Panc1 (cell line): Measurements from ENCODE around the gene SYNRG. TPM values are rescaled to one million over a fixed set of nuclear protein-coding genes. Genes with fewer than 3 reads are reported as not detected.
"Not testable (repeated sequence)": the region's sequence is repeated elsewhere in the genome, so short reads cannot be mapped to it uniquely, and the experiment has no call there.

Experiments
- ATAC-seq: fragments of 200-7000 bp; cut with Tn5 transposase; 2 replicates; pipeline ENCODE4 v1.9.1; 2020; ENCODE audit warnings: mild to moderate bottlenecking, moderate library complexity
- BruUV-seq: library from RNA; stranded (reverse); fragments of 400-500 nt; replicated peaks from 2 replicates; lab custom pipeline; 2021; lab: Mats Ljungman, UMichigan
- CTCF ChIA-PET: fragments of 300-600 bp; sonication (Branson Sonifier 250); formaldehyde crosslinking; loops from one replicate; lab custom pipeline; 2022; ENCODE audit warnings: antibody characterized with exemption; lab: Charles Lee
- POLR2A ChIA-PET: fragments of 300-600 bp; sonication (Branson Sonifier 250); formaldehyde crosslinking; loops from one replicate; lab custom pipeline; 2022; ENCODE audit warnings: antibody characterized with exemption; lab: Charles Lee
- DNase-seq: peaks from one replicate; pipeline ENCODE4 v3.0.0-alpha.2; 2010; ENCODE audit warnings: low read depth, low spot score
- H3K27ac ChIP-seq: 2 replicates; pipeline ENCODE4 v1.5.1; 2011; ENCODE audit warnings: mild to moderate bottlenecking, low read length, inconsistent platforms
- H3K27me3 ChIP-seq: fragments of 200-500 bp; sonication (Bioruptor generic); 2 replicates; pipeline ENCODE4 v1.6.0; 2014; ENCODE audit warnings: low read length, inconsistent platforms; ENCODE audit not compliant: control insufficient read depth, insufficient read depth
- H3K36me3 ChIP-seq: fragments of 200-500 bp; sonication (Bioruptor generic); 2 replicates; pipeline ENCODE4 v1.5.1; 2014; ENCODE audit warnings: inconsistent platforms, mild to moderate bottlenecking, low read length, moderate library complexity; ENCODE audit not compliant: control insufficient read depth, insufficient read depth
- H3K4me1 ChIP-seq: 2 replicates; pipeline ENCODE4 v1.5.1; 2011; ENCODE audit warnings: inconsistent platforms, mild to moderate bottlenecking, low read length, moderate library complexity; ENCODE audit not compliant: control insufficient read depth, insufficient read depth
- H3K4me3 ChIP-seq, 2 experiments: 2 replicates each; pipeline ENCODE4 v1.5.1; 2011 to 2012; ENCODE audit warnings: low read depth in 2 of 2, low read length in 2 of 2, mild to moderate bottlenecking in 2 of 2, inconsistent platforms in 1 of 2, moderate library complexity in 1 of 2
- H3K9me3 ChIP-seq: fragments of 200-500 bp; sonication (Bioruptor generic); 2 replicates; pipeline ENCODE4 v1.5.1; 2014; ENCODE audit warnings: low read depth, mild to moderate bottlenecking, inconsistent platforms, low read length, moderate library complexity; ENCODE audit not compliant: control insufficient read depth, insufficient read depth
- CTCF ChIP-seq: fragments of 450-650 bp; IDR thresholded peaks from 2 replicates; pipeline ENCODE4 v1.5.1; 2017; ENCODE audit warnings: mild to moderate bottlenecking
- POLR2AphosphoS5 ChIP-seq: IDR thresholded peaks from 2 replicates; pipeline ENCODE4 v1.6.1; 2012; ENCODE audit warnings: mild to moderate bottlenecking, low read depth, low read length, moderate library complexity
- SIN3A ChIP-seq: IDR thresholded peaks from 2 replicates; pipeline ENCODE4 v1.6.1; 2012; ENCODE audit warnings: low read depth, mild to moderate bottlenecking, low read length, moderate library complexity, borderline replicate concordance; ENCODE audit not compliant: insufficient read depth
- TCF7L2 ChIP-seq: IDR thresholded peaks from 2 replicates; pipeline ENCODE4 v1.6.1; 2011; ENCODE audit warnings: mild to moderate bottlenecking, low read depth, low read length, inconsistent platforms
- in situ Hi-C: cut with HindIII; loops from 2 replicates; pipeline ENCODE4 v1.10.0; 2016; ENCODE audit warnings: low sequenced_read_pairs, low pct_unique_long_range_greater_than_20kb
- intact Hi-C: fragments of 100-400 bp; cut with micrococcal nuclease; formaldehyde crosslinking; loops from one replicate; pipeline ENCODE4 v1.10.0; 2022; ENCODE audit not compliant: unreplicated experiment
- total RNA-seq: library from RNA; stranded (reverse); gene quantifications from one replicate; pipeline ENCODE4 v1.2.1, GENCODE V29; 2021; ENCODE audit not compliant: unreplicated experiment
- TF ChIP-seq, protein P1 (sequence below), 2 experiments: IDR thresholded peaks; 2 replicates each; pipeline ENCODE4 v1.6.1; 2011 to 2012; ENCODE audit warnings: low read depth in 2 of 2, control low read depth in 1 of 2, low read length in 1 of 2, mild to moderate bottlenecking in 1 of 2, moderate library complexity in 1 of 2; ENCODE audit not compliant: insufficient read depth in 1 of 2

The SYNRG gene
- total RNA-seq, 1 experiment from 2014 or later, result 30.8 TPM

DNA sequence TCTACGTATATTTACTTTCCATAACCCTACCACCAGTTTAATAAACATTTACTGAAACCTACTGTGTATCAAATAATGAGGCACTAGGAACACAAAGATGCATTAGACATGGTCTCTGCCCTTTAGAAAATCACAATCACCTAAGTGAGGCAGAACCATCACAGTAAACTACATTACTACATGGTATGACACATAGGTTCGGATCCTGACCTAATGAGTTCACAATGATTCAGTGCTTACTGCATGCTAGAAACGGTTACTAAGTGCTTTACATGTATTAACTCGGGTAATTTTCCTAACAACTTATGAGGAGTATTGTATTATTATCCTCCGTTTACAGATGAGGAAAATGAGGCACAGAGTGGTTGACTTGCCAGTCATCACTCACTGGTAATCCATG is 5.2 kb upstream of the SYNRG start:
- Histone ChIP-seq H3K9me3 (no peaks in the 10 kb centered on the region), H3K4me1 (no peaks in the 10 kb centered on the region; the same call in 1 of the 2 replicates), H3K36me3 (peaks cover 2% of the 10 kb centered on the region; the same call in 1 of the 2 replicates), H3K27me3 (no peaks in the 10 kb centered on the region), H3K4me3 (no peak overlapping the region), H3K27ac (no peak overlapping the region)
- DNase-seq, result no peak
- no peak for ATAC-seq
- no TSS peak for BruUV-seq
- in situ Hi-C loops (no loop called here), intact Hi-C loops (no loop called here)
- ChIA-PET POLR2A (no interaction called here), CTCF (no interaction called here)
- TF ChIP-seq POLR2AphosphoS5 (no peak), SIN3A (no peak), TCF7L2 (no peak), CTCF (no peak)
- TF ChIP-seq, protein P1, sequence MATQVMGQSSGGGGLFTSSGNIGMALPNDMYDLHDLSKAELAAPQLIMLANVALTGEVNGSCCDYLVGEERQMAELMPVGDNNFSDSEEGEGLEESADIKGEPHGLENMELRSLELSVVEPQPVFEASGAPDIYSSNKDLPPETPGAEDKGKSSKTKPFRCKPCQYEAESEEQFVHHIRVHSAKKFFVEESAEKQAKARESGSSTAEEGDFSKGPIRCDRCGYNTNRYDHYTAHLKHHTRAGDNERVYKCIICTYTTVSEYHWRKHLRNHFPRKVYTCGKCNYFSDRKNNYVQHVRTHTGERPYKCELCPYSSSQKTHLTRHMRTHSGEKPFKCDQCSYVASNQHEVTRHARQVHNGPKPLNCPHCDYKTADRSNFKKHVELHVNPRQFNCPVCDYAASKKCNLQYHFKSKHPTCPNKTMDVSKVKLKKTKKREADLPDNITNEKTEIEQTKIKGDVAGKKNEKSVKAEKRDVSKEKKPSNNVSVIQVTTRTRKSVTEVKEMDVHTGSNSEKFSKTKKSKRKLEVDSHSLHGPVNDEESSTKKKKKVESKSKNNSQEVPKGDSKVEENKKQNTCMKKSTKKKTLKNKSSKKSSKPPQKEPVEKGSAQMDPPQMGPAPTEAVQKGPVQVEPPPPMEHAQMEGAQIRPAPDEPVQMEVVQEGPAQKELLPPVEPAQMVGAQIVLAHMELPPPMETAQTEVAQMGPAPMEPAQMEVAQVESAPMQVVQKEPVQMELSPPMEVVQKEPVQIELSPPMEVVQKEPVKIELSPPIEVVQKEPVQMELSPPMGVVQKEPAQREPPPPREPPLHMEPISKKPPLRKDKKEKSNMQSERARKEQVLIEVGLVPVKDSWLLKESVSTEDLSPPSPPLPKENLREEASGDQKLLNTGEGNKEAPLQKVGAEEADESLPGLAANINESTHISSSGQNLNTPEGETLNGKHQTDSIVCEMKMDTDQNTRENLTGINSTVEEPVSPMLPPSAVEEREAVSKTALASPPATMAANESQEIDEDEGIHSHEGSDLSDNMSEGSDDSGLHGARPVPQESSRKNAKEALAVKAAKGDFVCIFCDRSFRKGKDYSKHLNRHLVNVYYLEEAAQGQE (IDR thresholded peaks at IDR 0.05; ENCODE audit: insufficient read depth in 1 of 2, low read depth in 2 of 2, low read length in 1 of 2), result no peak

GRCh38 chr17:37610971-37611370 is 1.8 kb upstream of the SYNRG start:
- Histone ChIP-seq H3K36me3 (no peaks in the 10 kb centered on the region; the same call in 1 of the 2 replicates), H3K27me3 (no peaks in the 10 kb centered on the region), H3K9me3 (no peaks in the 10 kb centered on the region), H3K4me3 (no peak overlapping the region), H3K27ac (no peak overlapping the region; the same call in 1 of the 2 replicates), H3K4me1 (peaks cover 6% of the 10 kb centered on the region)
- in situ Hi-C loops, result no loop called here
- no peak for ATAC-seq
- intact Hi-C loops, result no loop called here
- no peak for TF ChIP-seq TCF7L2
- TF ChIP-seq SIN3A, result no peak
- TF ChIP-seq POLR2AphosphoS5, result no peak
- TF ChIP-seq, protein P1 (IDR thresholded peaks at IDR 0.05; ENCODE audit: insufficient read depth in 1 of 2, low read depth in 2 of 2, low read length in 1 of 2), result no peak
- TF ChIP-seq CTCF, result no peak
- BruUV-seq, result no TSS peak
- POLR2A ChIA-PET, result no interaction called here
- CTCF ChIA-PET, result no interaction called here
- DNase-seq, result no peak

DNA sequence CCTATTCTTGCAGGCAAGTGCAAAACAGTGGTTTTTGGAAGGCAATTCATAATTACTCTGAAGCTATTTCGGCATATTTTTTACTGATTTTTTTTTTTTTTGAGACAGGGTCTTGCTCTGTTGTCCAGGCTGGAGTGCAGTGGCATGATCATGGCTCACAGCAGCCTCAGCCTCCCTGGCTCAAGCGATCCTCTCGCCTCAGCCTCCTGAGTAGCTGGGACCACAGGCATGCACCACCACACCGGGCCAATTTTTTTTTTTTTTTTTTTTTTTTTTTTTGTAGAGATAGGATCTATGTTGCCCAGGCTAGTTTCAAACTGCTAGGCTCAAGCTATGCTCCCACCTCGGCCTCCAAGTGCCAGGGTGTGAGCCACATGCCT is 813 bp upstream of the SYNRG start:
- CTCF ChIA-PET, H3K36me3 ChIP-seq, H3K4me1 ChIP-seq, in situ Hi-C loops, intact Hi-C loops, H3K27me3 ChIP-seq, DNase-seq, BruUV-seq, ATAC-seq, H3K9me3 ChIP-seq: not testable (repeated sequence)
- peak overlapping the region; percentile 92 for H3K27ac ChIP-seq
- peak overlapping the region; percentile 66 to 75 for H3K4me3 ChIP-seq
- POLR2A ChIA-PET, result interaction anchor here (0.6 kb wide), 1 partner anchor 64 kb away, joined by 3 read pairs; no protein-coding TSS in a partner anchor
